Measurements from ENCODE around the gene MFNG. TPM values are rescaled to one million over a fixed set of nuclear protein-coding genes. Genes with fewer than 3 reads are reported as not detected.

MFNG gene
- total RNA-seq, 6 donors from 2014 or later, result 14.0 to 74.0 (median 45.9) TPM

GRCh38 chr22:37425369-37425768 lies 60.8 kb downstream of the MFNG start:
- H3K36me3 ChIP-seq, result no peaks in the 10 kb centered on the region
- H3K27ac ChIP-seq, result no peak overlapping the region
- no peak overlapping the region for H3K4me3 ChIP-seq
- ATAC-seq (ENCODE audit: low FRiP score in 2 of 2) (no peak), DNase-seq (no peak)
- 83 to 89% methylated on average over 9 to 11 of the region's 11 CpGs for WGBS, 2 donors
- peaks cover 7 to 34% (median 16%) of the 10 kb centered on the region in 4 donors for H3K4me1 ChIP-seq
- peaks cover 0 to 29% (median 18%) of the 10 kb centered on the region in 4 donors for H3K27me3 ChIP-seq
- H3K9me3 ChIP-seq, result no peaks in the 10 kb centered on the region
- no peak for TF ChIP-seq EP300 (IDR thresholded peaks at IDR 0.05)
- TF ChIP-seq CTCF (IDR thresholded peaks at IDR 0.05), result no peak
- no peak for TF ChIP-seq POLR2A (IDR thresholded peaks at IDR 0.05)
- no peak for TF ChIP-seq POLR2AphosphoS5 (IDR thresholded peaks at IDR 0.05)

GRCh38 chr22:37423283-37423682 lies 62.9 kb downstream of the MFNG start:
- Histone ChIP-seq H3K36me3 (no peaks in the 10 kb centered on the region), H3K4me1 (peaks cover 16 to 51% (median 30%) of the 10 kb centered on the region in 4 donors), H3K27me3 (peaks cover 0 to 43% (median 21%) of the 10 kb centered on the region in 4 donors), H3K27ac (no peak overlapping the region), H3K9me3 (no peaks in the 10 kb centered on the region), H3K4me3 (no peak overlapping the region)
- TF ChIP-seq POLR2AphosphoS5 (IDR thresholded peaks at IDR 0.05) (no peak), EP300 (IDR thresholded peaks at IDR 0.05) (no peak), CTCF (IDR thresholded peaks at IDR 0.05) (no peak)
- ATAC-seq (ENCODE audit: low FRiP score in 2 of 2) (no peak), DNase-seq (no peak)
- 89 to 92% methylated on average over 8 of the region's 8 CpGs for WGBS, 2 donors

- WGBS, 2 donors, result 81 to 87% methylated on average over 7 to 9 of the region's 9 CpGs
- ATAC-seq (ENCODE audit: low FRiP score in 2 of 2) (no peak), DNase-seq (no peak)
- Histone ChIP-seq H3K4me1 (peaks cover 9 to 40% (median 19%) of the 10 kb centered on the region in 4 donors), H3K36me3 (no peaks in the 10 kb centered on the region), H3K27me3 (peaks cover 0 to 24% (median 10%) of the 10 kb centered on the region in 4 donors), H3K4me3 (no peak overlapping the region), H3K27ac (no peak overlapping the region), H3K9me3 (no peaks in the 10 kb centered on the region)
- TF ChIP-seq EP300 (IDR thresholded peaks at IDR 0.05), result no peak
Measured at GRCh38 chr22:37421468-37421877, 64.7 kb downstream of the MFNG start.

- Histone ChIP-seq H3K36me3 (no peaks in the 10 kb centered on the region), H3K4me1 (peaks cover 9 to 36% (median 19%) of the 10 kb centered on the region in 4 donors), H3K27me3 (peaks cover 0 to 19% (median 9%) of the 10 kb centered on the region in 4 donors), H3K27ac (no peak overlapping the region), H3K4me3 (peak overlapping the region in 2 of 4 donors; percentile 43), H3K9me3 (no peaks in the 10 kb centered on the region)
- peak in 1 of 2 donors; percentile 48 for ATAC-seq (ENCODE audit: low FRiP score in 2 of 2)
- DNase-seq, result no peak
- WGBS, 2 donors, result 40 to 41% methylated on average over 14 to 18 of the region's 18 CpGs
- TF ChIP-seq CTCF (IDR thresholded peaks at IDR 0.05), result peak in 2 of 6 experiments; percentile 9
- no peak for TF ChIP-seq POLR2A (IDR thresholded peaks at IDR 0.05)
Measured at GRCh38 chr22:37420686-37421467, 65.3 kb downstream of the MFNG start.

- Histone ChIP-seq H3K4me3 (peak overlapping the region in 3 of 4 donors; percentile 39 to 43 (median 43)), H3K4me1 (peaks cover 9 to 35% (median 19%) of the 10 kb centered on the region in 4 donors), H3K36me3 (no peaks in the 10 kb centered on the region), H3K9me3 (no peaks in the 10 kb centered on the region), H3K27ac (no peak overlapping the region), H3K27me3 (peaks cover 0 to 18% (median 8%) of the 10 kb centered on the region in 4 donors)
- no peak for TF ChIP-seq POLR2AphosphoS5 (IDR thresholded peaks at IDR 0.05)
- no peak for TF ChIP-seq EP300 (IDR thresholded peaks at IDR 0.05)
- TF ChIP-seq CTCF (IDR thresholded peaks at IDR 0.05), result no peak
- TF ChIP-seq POLR2A (IDR thresholded peaks at IDR 0.05), result no peak
- ATAC-seq (ENCODE audit: low FRiP score in 2 of 2) (no peak), DNase-seq (peak in 1 of 2 donors; percentile 49)
- 3% methylated on average over 5 to 45 of the region's 70 CpGs for WGBS, 2 donors
Measured at GRCh38 chr22:37419969-37420685, 66.1 kb downstream of the MFNG start.

Measured in upper lobe of left lung (tissue), 6 donors.